Esophagus squamous epithelium (tissue), 4 donors: ENCODE results near the gene SP4.

Experiments
- POLR2A ChIP-seq, 4 donors: fragments of 450-650 bp; IDR thresholded peaks; one replicate each; pipeline ENCODE4 v1.6.1; 2017; ENCODE audit warnings: antibody characterized with exemption in 4 of 4, mild to moderate bottlenecking in 4 of 4, moderate library complexity in 3 of 4
- TF ChIP-seq, protein P1 (sequence below), 6 experiments: fragments of 450-650 bp in 4 of 6; fragments of 200-600 bp in 2 of 6; sonication (generic) in 2 of 6; IDR thresholded peaks; one replicate each; pipeline ENCODE4 v1.5.1; 2016 to 2019; ENCODE audit warnings: antibody characterized with exemption in 6 of 6, mild to moderate bottlenecking in 4 of 6, moderate library complexity in 4 of 6

DNA sequence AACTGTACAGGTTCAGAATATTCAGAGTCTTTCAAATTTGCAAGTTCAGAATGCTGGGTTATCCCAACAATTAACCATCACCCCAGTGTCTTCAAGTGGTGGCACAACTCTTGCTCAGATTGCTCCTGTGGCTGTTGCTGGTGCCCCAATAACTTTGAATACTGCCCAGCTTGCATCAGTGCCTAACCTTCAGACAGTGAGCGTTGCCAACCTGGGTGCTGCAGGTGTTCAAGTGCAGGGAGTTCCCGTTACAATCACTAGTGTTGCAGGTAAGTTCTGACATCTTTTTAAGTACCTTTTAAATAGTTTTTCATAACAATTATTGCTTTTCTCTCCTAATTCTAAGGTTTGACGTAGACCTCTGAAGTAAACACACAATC lies 2.7 kb downstream of the SP4 start:
- TF ChIP-seq, protein P1, sequence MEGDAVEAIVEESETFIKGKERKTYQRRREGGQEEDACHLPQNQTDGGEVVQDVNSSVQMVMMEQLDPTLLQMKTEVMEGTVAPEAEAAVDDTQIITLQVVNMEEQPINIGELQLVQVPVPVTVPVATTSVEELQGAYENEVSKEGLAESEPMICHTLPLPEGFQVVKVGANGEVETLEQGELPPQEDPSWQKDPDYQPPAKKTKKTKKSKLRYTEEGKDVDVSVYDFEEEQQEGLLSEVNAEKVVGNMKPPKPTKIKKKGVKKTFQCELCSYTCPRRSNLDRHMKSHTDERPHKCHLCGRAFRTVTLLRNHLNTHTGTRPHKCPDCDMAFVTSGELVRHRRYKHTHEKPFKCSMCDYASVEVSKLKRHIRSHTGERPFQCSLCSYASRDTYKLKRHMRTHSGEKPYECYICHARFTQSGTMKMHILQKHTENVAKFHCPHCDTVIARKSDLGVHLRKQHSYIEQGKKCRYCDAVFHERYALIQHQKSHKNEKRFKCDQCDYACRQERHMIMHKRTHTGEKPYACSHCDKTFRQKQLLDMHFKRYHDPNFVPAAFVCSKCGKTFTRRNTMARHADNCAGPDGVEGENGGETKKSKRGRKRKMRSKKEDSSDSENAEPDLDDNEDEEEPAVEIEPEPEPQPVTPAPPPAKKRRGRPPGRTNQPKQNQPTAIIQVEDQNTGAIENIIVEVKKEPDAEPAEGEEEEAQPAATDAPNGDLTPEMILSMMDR (IDR thresholded peaks at IDR 0.05), result no peak
- no peak for TF ChIP-seq POLR2A (IDR thresholded peaks at IDR 0.05)
